Subcutaneous abdominal adipose tissue (tissue), 5 donors: Measurements from ENCODE around the gene ENDOV.

Experiments
- H3K27ac ChIP-seq: one replicate; pipeline ENCODE4 v1.7.0; 2013; ENCODE audit warnings: low read depth, mild to moderate bottlenecking, inconsistent platforms, low read length, moderate library complexity
- H3K27me3 ChIP-seq, 5 donors: one replicate each; pipeline ENCODE4 v1.7.0; 2013; ENCODE audit warnings: low read length in 5 of 5, inconsistent platforms in 1 of 5; ENCODE audit not compliant: control insufficient read depth in 5 of 5, insufficient read depth in 4 of 5
- H3K36me3 ChIP-seq, 5 donors: one replicate each; pipeline ENCODE4 v1.7.0; 2013; ENCODE audit warnings: low read length in 5 of 5; ENCODE audit not compliant: control insufficient read depth in 5 of 5, insufficient read depth in 5 of 5
- H3K4me1 ChIP-seq, 5 donors: one replicate each; pipeline ENCODE4 v1.7.0; 2013; ENCODE audit warnings: low read length in 5 of 5, mild to moderate bottlenecking in 3 of 5, moderate library complexity in 1 of 5; ENCODE audit not compliant: control insufficient read depth in 5 of 5, insufficient read depth in 5 of 5
- H3K4me3 ChIP-seq, 5 donors: one replicate each; pipeline ENCODE4 v1.7.0; 2013; ENCODE audit warnings: low read length in 5 of 5, low read depth in 1 of 5
- H3K9ac ChIP-seq, 5 donors: one replicate each; pipeline ENCODE4 v1.7.0; 2013; ENCODE audit warnings: low read length in 5 of 5, mild to moderate bottlenecking in 4 of 5, moderate library complexity in 3 of 5
- H3K9me3 ChIP-seq, 5 donors: one replicate each; pipeline ENCODE4 v1.7.0; 2013; ENCODE audit warnings: low read length in 5 of 5; ENCODE audit not compliant: control insufficient read depth in 5 of 5
- donor health status: healthy.
- donor health status: healthy.
- donor health status: healthy.
- donor health status: healthy.
- donor health status: healthy.

Gene ENDOV

DNA sequence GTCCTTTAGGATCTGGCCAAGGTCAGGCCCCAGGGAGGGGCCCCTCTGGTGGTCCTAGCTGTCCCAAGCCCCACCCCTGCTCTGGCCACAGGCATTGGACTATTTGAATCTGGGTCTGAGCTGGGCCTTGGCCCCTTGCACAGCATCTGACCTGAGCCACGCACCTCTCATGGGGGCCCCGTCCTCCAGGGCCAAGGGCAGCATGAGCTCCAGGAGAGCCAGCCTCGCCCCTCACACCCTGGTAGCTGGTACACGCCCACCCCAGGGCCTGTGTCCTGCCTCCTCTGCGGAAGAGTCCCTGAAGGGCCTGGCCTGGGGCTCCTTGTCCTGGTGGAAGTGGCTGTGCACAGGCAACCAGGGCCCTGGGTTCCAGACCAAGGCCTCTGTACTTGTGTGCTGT, 23.8 kb downstream of the ENDOV start:
- H3K9ac ChIP-seq, result no peak overlapping the region
- peaks cover 0 to 14% (median 5%) of the 10 kb centered on the region in 5 donors for H3K36me3 ChIP-seq
- H3K4me1 ChIP-seq, result no peaks in the 10 kb centered on the region
- H3K27me3 ChIP-seq, result peaks cover 0 to 3% (median 0%) of the 10 kb centered on the region in 5 donors
- no peaks in the 10 kb centered on the region for H3K9me3 ChIP-seq
- H3K27ac ChIP-seq, result no peak overlapping the region
- no peak overlapping the region for H3K4me3 ChIP-seq

DNA sequence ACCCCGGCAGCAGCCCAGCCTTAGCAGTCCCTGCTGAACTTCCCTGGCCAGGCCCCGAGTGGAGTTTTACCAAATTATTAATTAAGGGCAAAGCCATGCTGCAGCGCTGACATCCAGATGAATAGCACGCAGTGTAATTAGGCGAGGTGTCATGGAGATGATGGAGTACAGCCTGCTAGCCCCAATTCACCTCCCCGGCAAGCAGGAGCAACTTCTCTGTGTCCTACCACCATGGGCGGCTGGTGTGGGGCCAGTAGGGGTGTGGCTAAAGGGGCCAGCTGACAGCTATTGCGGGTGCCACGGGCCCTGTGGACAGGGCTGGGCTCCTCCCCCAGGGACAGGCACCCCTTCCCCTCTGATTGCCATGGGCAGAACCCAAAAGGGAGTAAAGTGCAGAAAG, 24.5 kb downstream of the ENDOV start:
- no peaks in the 10 kb centered on the region for H3K9me3 ChIP-seq
- H3K4me3 ChIP-seq, result no peak overlapping the region
- no peaks in the 10 kb centered on the region for H3K4me1 ChIP-seq
- H3K27ac ChIP-seq, result no peak overlapping the region
- H3K9ac ChIP-seq, result no peak overlapping the region
- H3K27me3 ChIP-seq, result peaks cover 0 to 3% (median 0%) of the 10 kb centered on the region in 5 donors
- H3K36me3 ChIP-seq, result peaks cover 0 to 14% (median 5%) of the 10 kb centered on the region in 5 donors

- Histone ChIP-seq H3K4me1 (no peaks in the 10 kb centered on the region), H3K9me3 (no peaks in the 10 kb centered on the region), H3K4me3 (no peak overlapping the region), H3K27me3 (peaks cover 0 to 3% (median 0%) of the 10 kb centered on the region in 5 donors), H3K36me3 (peaks cover 0 to 14% (median 4%) of the 10 kb centered on the region in 5 donors), H3K9ac (no peak overlapping the region), H3K27ac (no peak overlapping the region)
Measured at GRCh38 chr17:80441133-80441578, 26.2 kb downstream of the ENDOV start.

GRCh38 chr17:80441598-80442322, 26.8 kb downstream of the ENDOV start:
- no peak overlapping the region for H3K9ac ChIP-seq
- no peak overlapping the region for H3K27ac ChIP-seq
- H3K36me3 ChIP-seq, result peaks cover 0 to 14% (median 3%) of the 10 kb centered on the region in 5 donors
- H3K9me3 ChIP-seq, result no peaks in the 10 kb centered on the region
- H3K4me1 ChIP-seq, result no peaks in the 10 kb centered on the region
- H3K4me3 ChIP-seq, result no peak overlapping the region
- H3K27me3 ChIP-seq, result peaks cover 0 to 3% (median 0%) of the 10 kb centered on the region in 5 donors

DNA sequence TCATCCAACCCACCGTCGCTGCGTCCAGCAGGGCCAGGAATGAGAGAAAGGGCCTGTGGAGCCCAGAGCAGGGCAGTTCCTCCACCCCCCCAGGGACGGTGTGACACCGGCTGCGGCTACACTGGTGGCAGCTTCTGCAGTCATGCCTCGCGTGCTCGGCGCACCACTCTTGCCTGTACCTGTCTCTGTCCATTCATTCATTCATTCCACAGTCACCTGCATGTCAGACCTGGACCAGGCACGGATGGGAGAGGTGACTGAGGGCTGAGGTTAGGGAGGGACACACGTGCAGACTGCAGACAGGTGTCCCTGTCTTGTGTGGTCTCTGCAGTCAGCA, 27.3 kb downstream of the ENDOV start:
- Histone ChIP-seq H3K36me3 (peaks cover 0 to 8% (median 0%) of the 10 kb centered on the region in 5 donors), H3K4me3 (no peak overlapping the region), H3K27me3 (peaks cover 0 to 3% (median 0%) of the 10 kb centered on the region in 5 donors), H3K9ac (no peak overlapping the region), H3K27ac (no peak overlapping the region), H3K9me3 (no peaks in the 10 kb centered on the region), H3K4me1 (no peaks in the 10 kb centered on the region)

DNA sequence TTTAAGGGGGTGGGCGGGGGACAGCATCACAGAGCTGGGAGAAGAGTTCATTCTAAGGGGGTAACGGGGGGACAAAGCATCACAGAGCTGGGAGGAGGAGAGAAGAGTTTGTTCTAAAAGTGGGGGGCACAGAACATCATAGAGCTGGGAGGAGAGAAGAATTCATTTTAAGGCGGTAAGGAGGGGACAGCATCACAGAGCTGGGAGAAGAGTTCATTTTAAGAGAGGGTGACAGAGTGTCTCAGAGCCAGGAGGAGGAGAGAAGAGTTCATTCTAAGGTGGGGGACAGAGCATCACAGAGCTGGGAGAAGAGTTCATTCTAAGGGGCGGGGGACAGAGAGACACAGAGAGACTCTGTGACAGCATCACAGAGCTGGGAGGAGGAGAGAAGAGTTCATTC, 27.8 kb downstream of the ENDOV start:
- Histone ChIP-seq H3K36me3 (peaks cover 0 to 6% (median 0%) of the 10 kb centered on the region in 5 donors), H3K27ac (no peak overlapping the region), H3K27me3 (peaks cover 0 to 3% (median 0%) of the 10 kb centered on the region in 5 donors), H3K4me1 (no peaks in the 10 kb centered on the region), H3K9me3 (no peaks in the 10 kb centered on the region), H3K4me3 (no peak overlapping the region), H3K9ac (no peak overlapping the region)

GRCh38 chr17:80443498-80443897, 28.5 kb downstream of the ENDOV start:
- H3K27me3 ChIP-seq, result peaks cover 0 to 3% (median 0%) of the 10 kb centered on the region in 5 donors
- H3K36me3 ChIP-seq, result peaks cover 0 to 6% (median 0%) of the 10 kb centered on the region in 5 donors
- H3K4me3 ChIP-seq, result no peak overlapping the region
- H3K9me3 ChIP-seq, result no peaks in the 10 kb centered on the region
- H3K27ac ChIP-seq, result no peak overlapping the region
- H3K4me1 ChIP-seq, result no peaks in the 10 kb centered on the region
- no peak overlapping the region for H3K9ac ChIP-seq

DNA sequence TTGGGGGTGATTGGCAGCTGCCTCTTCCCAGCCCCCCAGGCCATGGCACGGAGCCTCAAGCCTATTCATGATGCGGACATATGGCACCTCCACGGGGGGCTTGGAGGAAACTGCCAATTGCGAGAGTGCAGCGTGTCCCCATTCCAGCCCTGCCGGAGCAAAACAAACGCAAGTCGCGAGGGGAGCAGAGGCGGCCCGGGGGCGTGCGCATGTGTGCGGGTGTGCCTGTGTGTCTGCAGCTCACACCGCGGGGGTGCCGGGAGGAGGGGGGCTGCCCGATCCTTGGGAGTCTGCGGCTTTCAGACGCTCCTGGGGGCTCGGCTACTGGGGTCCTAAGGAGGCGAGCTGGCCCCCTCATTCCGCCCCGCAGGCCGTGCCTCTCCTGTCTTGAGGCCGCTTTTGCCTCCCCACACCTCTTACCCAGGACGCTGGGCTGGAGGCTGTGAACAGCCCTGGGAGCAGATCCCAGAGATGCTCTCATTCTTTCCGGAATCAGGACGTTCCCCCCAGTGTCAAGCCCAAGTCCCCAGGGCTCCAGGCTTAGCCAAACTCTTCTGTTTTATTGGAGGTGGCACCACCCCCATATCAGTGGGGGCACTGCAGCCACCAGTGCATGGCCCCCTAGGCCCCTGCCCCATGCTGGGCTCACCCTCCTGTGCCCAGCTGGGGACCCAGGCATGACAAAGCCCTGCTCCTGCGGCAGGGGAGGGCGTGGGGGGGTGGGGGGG, 29.1 kb downstream of the ENDOV start:
- Histone ChIP-seq H3K4me3 (no peak overlapping the region), H3K4me1 (no peaks in the 10 kb centered on the region), H3K36me3 (peaks cover 0 to 6% (median 0%) of the 10 kb centered on the region in 5 donors), H3K9ac (no peak overlapping the region), H3K27me3 (peaks cover 0 to 3% (median 0%) of the 10 kb centered on the region in 5 donors), H3K27ac (no peak overlapping the region), H3K9me3 (no peaks in the 10 kb centered on the region)

- Histone ChIP-seq H3K4me3 (no peak overlapping the region), H3K9ac (no peak overlapping the region), H3K27ac (no peak overlapping the region), H3K36me3 (peaks cover 0 to 6% (median 0%) of the 10 kb centered on the region in 5 donors), H3K9me3 (no peaks in the 10 kb centered on the region), H3K27me3 (peaks cover 0 to 3% (median 0%) of the 10 kb centered on the region in 5 donors), H3K4me1 (no peaks in the 10 kb centered on the region)
Measured at GRCh38 chr17:80444644-80444979, 29.6 kb downstream of the ENDOV start.

GRCh38 chr17:80445007-80445725, 30.2 kb downstream of the ENDOV start:
- no peak overlapping the region for H3K9ac ChIP-seq
- peaks cover 0 to 6% (median 0%) of the 10 kb centered on the region in 5 donors for H3K36me3 ChIP-seq
- no peaks in the 10 kb centered on the region for H3K9me3 ChIP-seq
- no peak overlapping the region for H3K27ac ChIP-seq
- H3K27me3 ChIP-seq, result peaks cover 0 to 3% (median 0%) of the 10 kb centered on the region in 5 donors
- H3K4me3 ChIP-seq, result no peak overlapping the region
- no peaks in the 10 kb centered on the region for H3K4me1 ChIP-seq
